OCI-LY7 (cell line): ENCODE measurements around the gene OGFOD3.

ENCODE experiments used
- CTCF ChIP-seq: fragments of 200-600 bp; sonication (generic); conservative IDR thresholded peaks from 2 replicates; pipeline ENCODE4 v1.5.1; 2014; ENCODE audit warnings: mild to moderate bottlenecking, antibody characterized with exemption, low read length, moderate library complexity, mixed read lengths
- EZH2phosphoT487 ChIP-seq: fragments of 200-600 bp; sonication (generic); IDR thresholded peaks from 2 replicates; pipeline ENCODE4 v1.6.1; 2018; ENCODE audit warnings: low read depth, borderline replicate concordance, mild to moderate bottlenecking, mixed run types, antibody characterized with exemption, low read length, moderate library complexity, mixed read lengths

GRCh38 chr17:82457929-82458178, 39.5 kb upstream of the OGFOD3 start:
- TF ChIP-seq EZH2phosphoT487 = no peak
- no peak for TF ChIP-seq CTCF
